H9 (cell line): ENCODE results near the gene TULP3. TPM values are rescaled to one million over a fixed set of nuclear protein-coding genes. Genes with fewer than 3 reads are reported as not detected.
A peak's percentile ranks its signal among the peaks of the same experiment; 100 is the strongest.

Experiments used
- DNase-seq: peaks from one replicate; pipeline ENCODE4 v3.0.0-alpha.2; 2017
- H2AFZ ChIP-seq: one replicate; pipeline ENCODE4 v1.6.1; 2013; ENCODE audit warnings: mild to moderate bottlenecking, low read length, control low read depth, moderate library complexity
- H2AK5ac ChIP-seq: 2 replicates; pipeline ENCODE4 v1.6.1; 2013; ENCODE audit warnings: low read length, control low read depth, mixed read lengths; ENCODE audit not compliant: insufficient read length
- H2BK120ac ChIP-seq: one replicate; pipeline ENCODE4 v1.6.1; 2013; ENCODE audit warnings: low read depth, mild to moderate bottlenecking, low read length, control low read depth, inconsistent platforms; ENCODE audit not compliant: poor library complexity, severe bottlenecking
- H2BK12ac ChIP-seq: 2 replicates; pipeline ENCODE4 v1.6.1; 2013; ENCODE audit warnings: low read length, control low read depth, mixed read lengths, low read depth; ENCODE audit not compliant: insufficient read length
- H2BK15ac ChIP-seq: 2 replicates; pipeline ENCODE4 v1.6.1; 2013; ENCODE audit warnings: low read depth, low read length, control low read depth
- H2BK20ac ChIP-seq: one replicate; pipeline ENCODE4 v1.6.1; 2013; ENCODE audit warnings: low read depth, mild to moderate bottlenecking, low read length, control low read depth, inconsistent platforms; ENCODE audit not compliant: poor library complexity, severe bottlenecking
- H2BK5ac ChIP-seq: 2 replicates; pipeline ENCODE4 v1.6.1; 2013; ENCODE audit warnings: low read length, control low read depth, mixed read lengths; ENCODE audit not compliant: insufficient read length
- H3K14ac ChIP-seq: 2 replicates; pipeline ENCODE4 v1.6.1; 2013; ENCODE audit warnings: low read length, control low read depth; ENCODE audit not compliant: insufficient read depth
- H3K18ac ChIP-seq: 2 replicates; pipeline ENCODE4 v1.6.1; 2013; ENCODE audit warnings: low read depth, mild to moderate bottlenecking, mixed read lengths, low read length, control low read depth; ENCODE audit not compliant: insufficient read length
- H3K23ac ChIP-seq: 2 replicates; pipeline ENCODE4 v1.6.1; 2013; ENCODE audit warnings: low read length, control low read depth, mixed read lengths, low read depth; ENCODE audit not compliant: insufficient read length
- H3K23me2 ChIP-seq: 2 replicates; pipeline ENCODE4 v1.6.1; 2013; ENCODE audit warnings: low read depth, mild to moderate bottlenecking, mixed read lengths, low read length, control low read depth; ENCODE audit not compliant: insufficient read length, poor library complexity, severe bottlenecking
- H3K27ac ChIP-seq: 2 replicates; pipeline ENCODE4 v1.5.1; 2013; ENCODE audit warnings: low read length, control low read depth, mixed read lengths, low read depth; ENCODE audit not compliant: insufficient read length
- H3K27me3 ChIP-seq: 2 replicates; pipeline ENCODE4 v1.6.1; 2013; ENCODE audit warnings: low read length, control low read depth, inconsistent platforms; ENCODE audit not compliant: insufficient read depth
- H3K4ac ChIP-seq: 2 replicates; pipeline ENCODE4 v1.6.1; 2013; ENCODE audit warnings: low read depth, mild to moderate bottlenecking, control low read depth, inconsistent platforms, low read length, moderate library complexity
- H3K4me1 ChIP-seq: 2 replicates; pipeline ENCODE4 v1.6.1; 2013; ENCODE audit warnings: low read length, control low read depth, inconsistent platforms; ENCODE audit not compliant: insufficient read depth
- H3K4me2 ChIP-seq: 2 replicates; pipeline ENCODE4 v1.6.1; 2013; ENCODE audit warnings: low read length, control low read depth, mixed read lengths; ENCODE audit not compliant: insufficient read length, insufficient read depth
- H3K56ac ChIP-seq: 2 replicates; pipeline ENCODE4 v1.6.1; 2013; ENCODE audit warnings: low read depth, mild to moderate bottlenecking, mixed read lengths, low read length, control low read depth; ENCODE audit not compliant: insufficient read length
- H3K79me1 ChIP-seq: 2 replicates; pipeline ENCODE4 v1.6.1; 2013; ENCODE audit warnings: low read depth, mild to moderate bottlenecking, moderate library complexity, low read length, control low read depth, inconsistent platforms; ENCODE audit not compliant: insufficient read depth, poor library complexity, severe bottlenecking
- H3K79me2 ChIP-seq: 2 replicates; pipeline ENCODE4 v1.6.1; 2013; ENCODE audit warnings: low read length, control low read depth, inconsistent platforms; ENCODE audit not compliant: insufficient read depth
- H3K9ac ChIP-seq: 2 replicates; pipeline ENCODE4 v1.6.1; 2013; ENCODE audit warnings: low read length, control low read depth, mixed read lengths; ENCODE audit not compliant: insufficient read length; ENCODE audit errors: extremely low read depth
- H3K9me3 ChIP-seq: one replicate; pipeline ENCODE4 v1.6.1; 2013; ENCODE audit warnings: low read depth, low read length, inconsistent platforms; ENCODE audit not compliant: control insufficient read depth
- H3T11ph ChIP-seq: one replicate; pipeline ENCODE4 v1.6.1; 2013; ENCODE audit warnings: mild to moderate bottlenecking, low read length, control low read depth, inconsistent platforms
- H4K20me1 ChIP-seq: one replicate; pipeline ENCODE4 v1.6.1; 2013; ENCODE audit not compliant: control insufficient read depth, insufficient read length, insufficient read depth
- H4K5ac ChIP-seq: 2 replicates; pipeline ENCODE4 v1.6.1; 2013; ENCODE audit warnings: low read depth, mild to moderate bottlenecking, mixed read lengths, low read length, control low read depth; ENCODE audit not compliant: insufficient read length
- H4K8ac ChIP-seq: replicated peaks from 2 replicates; pipeline ENCODE4 v1.6.1; 2013; ENCODE audit warnings: low read length, control low read depth, mixed read lengths, low read depth; ENCODE audit not compliant: insufficient read length
- H4K91ac ChIP-seq: 2 replicates; pipeline ENCODE4 v1.6.1; 2013; ENCODE audit warnings: low read depth, mild to moderate bottlenecking, moderate library complexity, mixed read lengths, low read length, control low read depth; ENCODE audit not compliant: insufficient read length
- H3K27ac Mint-ChIP-seq, 3 experiments: 2 replicates in 2 of 3; 3 replicates in 1 of 3; pipeline ENCODE4 v1.8.0; 2020 to 2021; ENCODE audit warnings: mixed read lengths in 3 of 3, mild to moderate bottlenecking in 1 of 3, moderate library complexity in 1 of 3
- H3K27me3 Mint-ChIP-seq: 2 replicates; pipeline ENCODE4 v1.8.0; 2021; ENCODE audit warnings: low read depth, mild to moderate bottlenecking, moderate library complexity, mixed read lengths
- H3K36me3 Mint-ChIP-seq, 3 experiments: 2 replicates in 2 of 3; 3 replicates in 1 of 3; pipeline ENCODE4 v1.8.0; 2020 to 2021; ENCODE audit warnings: low read depth in 3 of 3, mixed read lengths in 3 of 3; ENCODE audit not compliant: insufficient read depth in 1 of 3
- H3K4me1 Mint-ChIP-seq, 2 experiments: 2 replicates each; pipeline ENCODE4 v1.8.0; 2020; ENCODE audit warnings: mixed read lengths in 2 of 2
- H3K4me3 Mint-ChIP-seq, 2 experiments: 2 replicates in 1 of 2; 3 replicates in 1 of 2; pipeline ENCODE4 v1.8.0; 2020 to 2021; ENCODE audit warnings: mild to moderate bottlenecking in 2 of 2, mixed read lengths in 2 of 2, moderate library complexity in 1 of 2
- H3K9me3 Mint-ChIP-seq, 2 experiments: 2 replicates in 1 of 2; 3 replicates in 1 of 2; pipeline ENCODE4 v1.8.0; 2020; ENCODE audit warnings: mild to moderate bottlenecking in 2 of 2, mixed read lengths in 2 of 2, moderate library complexity in 1 of 2
- CTCF ChIP-seq: fragments of 200-600 bp; sonication (generic); conservative IDR thresholded peaks from 3 replicates; pipeline ENCODE4 v1.8.0; 2021; ENCODE audit warnings: antibody characterized with exemption, mild to moderate bottlenecking
- WGBS: extraction: QIAGEN DNeasy Blood & Tissue Kit; methylation state at CpG from one replicate; pipeline ENCODE4 v1.1.7; 2013; ENCODE audit warnings: missing lambda C conversion rate, low lambda C conversion rate, mixed read lengths; ENCODE audit not compliant: insufficient read length; ENCODE audit errors: extremely low coverage; 5-methylcytosine and 5-hydroxymethylcytosine counted together
- total RNA-seq: library from RNA; stranded (reverse); gene quantifications from 2 replicates; pipeline ENCODE4 v1.2.1, GENCODE V29; 2021

Gene TULP3
- total RNA-seq, 1 experiment from 2014 or later: 22.3 TPM

- Histone ChIP-seq H3K4ac (no peak within 1 kb of the TSS), H2BK20ac (no peak within 1 kb of the TSS), H4K5ac (no peak within 1 kb of the TSS), H4K91ac (no peak within 1 kb of the TSS), H4K8ac (no peak within 1 kb of the TSS), H3K27me3 (no peaks in the 10 kb centered on the region), H2BK15ac (no peak within 1 kb of the TSS), H3K23me2 (peaks cover 14% of the 10 kb centered on the region), H2BK120ac (no peak within 1 kb of the TSS), H3K18ac (peak within 1 kb of the TSS; percentile 70), H3K14ac (peak within 1 kb of the TSS; percentile 93), H3K9ac (peak within 1 kb of the TSS; percentile 92), H3K4me2 (peak within 1 kb of the TSS; percentile 79), H2AFZ (no peak within 1 kb of the TSS), H3T11ph (no peak within 1 kb of the TSS), H2BK5ac (no peak within 1 kb of the TSS), H3K79me1 (no peaks in the 10 kb centered on the region), H3K9me3 (no peaks in the 10 kb centered on the region), H3K4me1 (no peaks in the 10 kb centered on the region), H2AK5ac (no peak within 1 kb of the TSS), H4K20me1 (no peaks in the 10 kb centered on the region), H3K23ac (no peak within 1 kb of the TSS), H3K79me2 (peaks cover 7% of the 10 kb centered on the region; the same call in 1 of the 2 replicates), H2BK12ac (no peak within 1 kb of the TSS), H3K56ac (no peak within 1 kb of the TSS), H3K27ac (peak within 1 kb of the TSS; percentile 6)
- no CpG with 5 or more reads among the region's 70 CpGs for WGBS
- Mint-ChIP-seq H3K36me3 (peaks cover 25 to 36% (median 30%) of the 10 kb centered on the region in 3 experiments), H3K4me1 (peaks cover 22 to 25% of the 10 kb centered on the region in 2 experiments), H3K27me3 (no peaks in the 10 kb centered on the region), H3K27ac (peak within 1 kb of the TSS; percentile 97 to 100 (median 98)), H3K9me3 (0 out of 5 replicates have a peak, but pooled peaks cover 0 to 2% of the 10 kb centered on the region in 2 experiments), H3K4me3 (peak within 1 kb of the TSS; percentile 94 to 100)
- 0 out of 3 replicates have a peak, but pooled peaks have one; percentile 17 for TF ChIP-seq CTCF
- DNase-seq: peak; percentile 95
Measured at GRCh38 chr12:2877047-2877952, 13.4 kb upstream of the TULP3 start, which contains the start of the genes FOXM1 and RHNO1. Gene FOXM1 (minus strand): TSS chr12:2877174. CDS start chr12:2874478, 2,696 bp downstream. Gene RHNO1 (plus strand): TSS chr12:2877223. CDS start chr12:2885367, 8,144 bp downstream.
